ENCODE results near the gene SENP1. TPM values are rescaled to one million over a fixed set of nuclear protein-coding genes. Genes with fewer than 3 reads are reported as not detected.

SENP1 gene
- total and polyA plus RNA-seq, 2 experiments from 2014 or later, result 8.6 to 27.7 TPM

- H3K27ac Mint-ChIP-seq, result peak overlapping the region; percentile 51; the same call in 1 of the 2 replicates
- no peak overlapping the region for H3K4me3 Mint-ChIP-seq
- H3K27me3 ChIP-seq (ENCODE audit: insufficient read depth), result no peaks in the 10 kb centered on the region
- peaks cover 37% of the 10 kb centered on the region for H3K36me3 Mint-ChIP-seq (ENCODE audit: low read depth)
- ATAC-seq (no peak), DNase-seq (ENCODE audit: low spot score) (no peak)
- no peaks in the 10 kb centered on the region for H3K9me2 ChIP-seq (ENCODE audit: insufficient read depth)
- H3K36me3 ChIP-seq (ENCODE audit: insufficient read depth), result peaks cover 24% of the 10 kb centered on the region
- H3K4me2 ChIP-seq, result no peak overlapping the region
- no peaks in the 10 kb centered on the region; the same call in 2 of the 3 replicates for H3K4me1 Mint-ChIP-seq
- no peak overlapping the region for H3K27ac ChIP-seq (ENCODE audit: low read depth)
- H3F3A ChIP-seq (replicated peaks; ENCODE audit: low read depth), result no peaks in the 10 kb centered on the region
- no peaks in the 10 kb centered on the region for H3K4me1 ChIP-seq (ENCODE audit: insufficient read depth)
- TF ChIP-seq NANOG (IDR thresholded peaks at IDR 0.05; ENCODE audit: borderline replicate concordance) (no peak), ZNF114 (CRISPR knock-in tag; IDR thresholded peaks at IDR 0.05) (no peak)
- no peak overlapping the region for H2AFZ ChIP-seq
- H3K79me2 ChIP-seq (replicated peaks; ENCODE audit: insufficient read depth), result no peaks in the 10 kb centered on the region
- H3K9me3 Mint-ChIP-seq, result no peaks in the 10 kb centered on the region
- no peak overlapping the region for H3K4me3 ChIP-seq
- H4K20me1 ChIP-seq (replicated peaks; ENCODE audit: insufficient read depth), result no peaks in the 10 kb centered on the region; the same call in 1 of the 2 replicates
- no peaks in the 10 kb centered on the region for H3K27me3 Mint-ChIP-seq (ENCODE audit: insufficient read depth, low read depth, poor library complexity)
These were observed 37.4 kb downstream of the SENP1 start for GRCh38 chr12:48068457-48068856.

GRCh38 chr12:48067250-48067938 is 38.5 kb downstream of the SENP1 start:
- Histone ChIP-seq H3K4me1 (ENCODE audit: insufficient read depth) (no peaks in the 10 kb centered on the region), H3K79me2 (replicated peaks; ENCODE audit: insufficient read depth) (no peaks in the 10 kb centered on the region), H3K4me2 (no peak overlapping the region), H3F3A (replicated peaks; ENCODE audit: low read depth) (no peaks in the 10 kb centered on the region), H3K27ac (ENCODE audit: low read depth) (no peak overlapping the region), H3K36me3 (ENCODE audit: insufficient read depth) (peaks cover 34% of the 10 kb centered on the region), H2AFZ (no peak overlapping the region), H3K9me2 (ENCODE audit: insufficient read depth) (no peaks in the 10 kb centered on the region), H3K27me3 (ENCODE audit: insufficient read depth) (no peaks in the 10 kb centered on the region), H3K4me3 (no peak overlapping the region), H4K20me1 (replicated peaks; ENCODE audit: insufficient read depth) (no peaks in the 10 kb centered on the region; the same call in 1 of the 2 replicates)
- DNase-seq (ENCODE audit: low spot score), result no peak
- Mint-ChIP-seq H3K27ac (peak overlapping the region; percentile 63), H3K36me3 (ENCODE audit: low read depth) (peaks cover 40% of the 10 kb centered on the region), H3K27me3 (ENCODE audit: insufficient read depth, low read depth, poor library complexity) (no peaks in the 10 kb centered on the region), H3K9me3 (no peaks in the 10 kb centered on the region), H3K4me1 (no peaks in the 10 kb centered on the region; the same call in 2 of the 3 replicates), H3K4me3 (no peak overlapping the region)
- ATAC-seq, result no peak
- TF ChIP-seq EZH2 (IDR thresholded peaks at IDR 0.05; ENCODE audit: low read depth, unreplicated experiment) (no peak), CTCF (conservative IDR thresholded peaks at IDR 0.05; ENCODE audit: low read depth in 2 of 2) (no peak), ZNF114 (CRISPR knock-in tag; IDR thresholded peaks at IDR 0.05) (no peak), EZH2phosphoT487 (IDR thresholded peaks at IDR 0.05; ENCODE audit: unreplicated experiment) (no peak), ETS1 (IDR thresholded peaks at IDR 0.05) (no peak), ZNF331 (CRISPR knock-in tag; IDR thresholded peaks at IDR 0.05; ENCODE audit: low read depth) (no peak), REST (IDR thresholded peaks at IDR 0.05; ENCODE audit: unreplicated experiment) (no peak), JUNB (IDR thresholded peaks at IDR 0.05; ENCODE audit: unreplicated experiment) (no peak)
